ENCODE results near the gene APOD. TPM values are rescaled to one million over a fixed set of nuclear protein-coding genes. Genes with fewer than 3 reads are reported as not detected.
"Not testable (repeated sequence)": the region's sequence is repeated elsewhere in the genome, so short reads cannot be mapped to it uniquely, and the experiment has no call there.

Gene APOD
- total RNA-seq = 9.6 and 11.2 TPM in 2 replicates
- 27.9 and 32.9 TPM in 2 replicates for polyA plus RNA-seq

DNA sequence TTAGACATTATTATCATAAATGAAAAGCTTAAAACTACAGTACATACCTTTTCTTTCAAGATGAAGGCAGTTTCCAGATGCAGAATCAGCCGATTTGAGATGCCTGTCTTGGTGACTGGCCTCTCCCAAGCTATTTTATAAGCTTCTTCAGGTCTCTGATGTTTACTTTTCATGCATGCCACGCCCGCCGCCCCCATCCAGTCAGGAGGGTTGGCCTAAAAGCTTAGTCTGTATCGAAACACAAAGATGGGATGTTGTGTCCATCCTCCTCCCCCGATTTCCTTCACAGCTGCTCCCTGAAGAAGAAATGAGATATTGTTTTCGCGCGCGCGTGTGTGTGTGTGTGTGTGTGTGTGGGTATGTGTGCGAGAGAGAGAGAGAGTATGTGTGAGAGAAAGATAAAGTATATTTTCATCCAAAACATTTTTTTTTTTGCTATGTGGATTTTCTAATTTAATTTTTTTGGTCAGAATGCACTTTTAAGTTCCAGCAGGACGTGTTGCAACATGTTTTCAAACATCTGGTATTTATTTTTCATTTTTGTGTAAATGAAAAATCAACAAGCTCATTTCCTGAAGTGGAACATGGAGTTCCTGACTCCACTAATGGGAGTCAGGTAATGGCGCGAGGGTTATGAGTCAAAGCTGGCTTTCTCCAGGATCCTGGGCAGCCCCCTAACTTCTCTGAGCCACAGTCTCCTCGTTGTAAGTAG is at the start of gene APOD:
Gene APOD, minus strand, starts transcription at position 110 of the 712 bp plus-strand sequence. CDS start 4,479 bp downstream, outside the sequence.
- DNase-seq (ENCODE audit: low spot score) = peak; percentile 41
- Histone ChIP-seq H3K9me3 (ENCODE audit: low read depth) (no peaks in the 10 kb centered on the region), H2AFZ (peak within 1 kb of the TSS; percentile 67), H3K27ac (peak within 1 kb of the TSS; percentile 80), H3K4me1 (ENCODE audit: insufficient read depth) (peaks cover 19% of the 10 kb centered on the region), H3K4me2 (peak within 1 kb of the TSS; percentile 33), H3K79me2 (no peaks in the 10 kb centered on the region), H3K27me3 (no peaks in the 10 kb centered on the region), H3K4me3 (no peak within 1 kb of the TSS), H3K9me2 (replicated peaks; ENCODE audit: insufficient read depth) (no peaks in the 10 kb centered on the region), H3K36me3 (replicated peaks; ENCODE audit: insufficient read depth, low read depth) (no peaks in the 10 kb centered on the region), H4K20me1 (ENCODE audit: insufficient read depth, poor library complexity, severe bottlenecking) (no peaks in the 10 kb centered on the region)
- no peak for TF ChIP-seq EZH2phosphoT487 (IDR thresholded peaks at IDR 0.05; ENCODE audit: low read depth, severe bottlenecking, unreplicated experiment)
- TF ChIP-seq, protein P1, sequence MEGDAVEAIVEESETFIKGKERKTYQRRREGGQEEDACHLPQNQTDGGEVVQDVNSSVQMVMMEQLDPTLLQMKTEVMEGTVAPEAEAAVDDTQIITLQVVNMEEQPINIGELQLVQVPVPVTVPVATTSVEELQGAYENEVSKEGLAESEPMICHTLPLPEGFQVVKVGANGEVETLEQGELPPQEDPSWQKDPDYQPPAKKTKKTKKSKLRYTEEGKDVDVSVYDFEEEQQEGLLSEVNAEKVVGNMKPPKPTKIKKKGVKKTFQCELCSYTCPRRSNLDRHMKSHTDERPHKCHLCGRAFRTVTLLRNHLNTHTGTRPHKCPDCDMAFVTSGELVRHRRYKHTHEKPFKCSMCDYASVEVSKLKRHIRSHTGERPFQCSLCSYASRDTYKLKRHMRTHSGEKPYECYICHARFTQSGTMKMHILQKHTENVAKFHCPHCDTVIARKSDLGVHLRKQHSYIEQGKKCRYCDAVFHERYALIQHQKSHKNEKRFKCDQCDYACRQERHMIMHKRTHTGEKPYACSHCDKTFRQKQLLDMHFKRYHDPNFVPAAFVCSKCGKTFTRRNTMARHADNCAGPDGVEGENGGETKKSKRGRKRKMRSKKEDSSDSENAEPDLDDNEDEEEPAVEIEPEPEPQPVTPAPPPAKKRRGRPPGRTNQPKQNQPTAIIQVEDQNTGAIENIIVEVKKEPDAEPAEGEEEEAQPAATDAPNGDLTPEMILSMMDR (IDR thresholded peaks at IDR 0.05; ENCODE audit: poor library complexity) = no peak
- no peak for TF ChIP-seq EZH2 (IDR thresholded peaks at IDR 0.05; ENCODE audit: borderline replicate concordance)
- 48% methylated on average over 16 of the region's 16 CpGs for WGBS (ENCODE audit: low lambda C conversion rate, missing lambda C conversion rate)

DNA sequence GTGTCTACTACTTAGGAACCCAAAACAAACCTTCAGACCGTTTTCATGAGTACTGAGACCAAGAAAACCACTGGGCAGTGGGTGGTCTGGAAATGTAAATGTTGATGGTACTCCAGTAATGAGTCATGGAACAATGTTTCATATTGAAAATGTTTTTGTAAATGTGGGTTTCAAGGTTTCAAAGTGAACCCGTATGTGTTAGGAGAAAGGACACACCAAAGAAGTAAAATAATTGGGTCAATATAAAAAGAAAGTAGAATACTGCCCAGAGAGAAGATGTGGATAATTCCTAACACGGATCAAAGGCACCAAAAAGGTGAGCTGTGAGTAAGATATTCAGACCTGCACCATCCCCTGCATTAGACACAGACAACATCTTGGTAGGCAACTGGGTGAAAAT is 49.6 kb upstream of the APOD start:
- not testable (repeated sequence) for H3K4me3 ChIP-seq; H3K9me2 ChIP-seq (replicated peaks; ENCODE audit: insufficient read depth); H3K36me3 ChIP-seq (replicated peaks; ENCODE audit: insufficient read depth, low read depth); H3K9me3 ChIP-seq (ENCODE audit: low read depth); H3K27ac ChIP-seq; DNase-seq (ENCODE audit: low spot score); H3K27me3 ChIP-seq; H3K79me2 ChIP-seq; H2AFZ ChIP-seq; H4K20me1 ChIP-seq (ENCODE audit: insufficient read depth, poor library complexity, severe bottlenecking); H3K4me2 ChIP-seq; H3K4me1 ChIP-seq (ENCODE audit: insufficient read depth)
- WGBS (ENCODE audit: low lambda C conversion rate, missing lambda C conversion rate) = 91% methylated on average over 2 of the region's 3 CpGs

DNA sequence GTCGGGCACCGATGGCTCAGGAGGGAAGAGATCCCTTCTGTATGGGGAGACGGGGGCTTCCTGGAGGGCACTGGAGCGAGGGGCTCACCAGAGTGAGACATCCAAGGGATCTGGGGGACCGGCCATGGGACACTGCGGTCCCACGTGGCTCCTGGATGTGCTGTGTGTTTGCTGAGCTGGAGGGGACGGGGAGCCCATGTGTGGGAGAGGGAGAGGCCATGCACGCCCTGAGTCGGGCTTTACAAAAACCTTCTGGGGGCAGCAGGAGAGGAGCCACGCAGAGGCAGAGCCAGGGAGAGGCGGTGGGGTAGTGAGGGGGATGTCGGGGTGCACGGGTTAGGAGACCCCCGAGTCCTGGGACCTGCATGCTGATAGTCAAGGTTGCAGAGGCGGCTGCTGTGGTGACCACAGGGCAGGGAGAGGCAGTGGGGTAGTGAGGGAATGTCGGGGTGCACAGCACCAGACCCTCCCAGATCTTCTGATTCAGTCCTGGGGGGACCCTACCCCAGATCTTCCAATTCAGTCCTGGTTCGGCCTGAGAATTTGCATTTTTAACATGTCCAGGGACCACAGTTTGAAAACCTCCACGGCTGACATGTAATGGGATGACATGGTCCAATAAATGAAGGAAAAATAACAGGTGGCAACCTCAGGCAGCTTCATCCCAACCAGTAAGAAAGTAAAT is 48.9 kb upstream of the APOD start:
- not testable (repeated sequence) for H2AFZ ChIP-seq; H4K20me1 ChIP-seq (ENCODE audit: insufficient read depth, poor library complexity, severe bottlenecking); H3K9me3 ChIP-seq (ENCODE audit: low read depth); DNase-seq (ENCODE audit: low spot score); H3K4me2 ChIP-seq; H3K36me3 ChIP-seq (replicated peaks; ENCODE audit: insufficient read depth, low read depth); H3K27me3 ChIP-seq; H3K4me1 ChIP-seq (ENCODE audit: insufficient read depth); H3K79me2 ChIP-seq; H3K4me3 ChIP-seq; H3K9me2 ChIP-seq (replicated peaks; ENCODE audit: insufficient read depth); H3K27ac ChIP-seq
- WGBS (ENCODE audit: low lambda C conversion rate, missing lambda C conversion rate) = 95% methylated on average over 19 of the region's 19 CpGs

DNA sequence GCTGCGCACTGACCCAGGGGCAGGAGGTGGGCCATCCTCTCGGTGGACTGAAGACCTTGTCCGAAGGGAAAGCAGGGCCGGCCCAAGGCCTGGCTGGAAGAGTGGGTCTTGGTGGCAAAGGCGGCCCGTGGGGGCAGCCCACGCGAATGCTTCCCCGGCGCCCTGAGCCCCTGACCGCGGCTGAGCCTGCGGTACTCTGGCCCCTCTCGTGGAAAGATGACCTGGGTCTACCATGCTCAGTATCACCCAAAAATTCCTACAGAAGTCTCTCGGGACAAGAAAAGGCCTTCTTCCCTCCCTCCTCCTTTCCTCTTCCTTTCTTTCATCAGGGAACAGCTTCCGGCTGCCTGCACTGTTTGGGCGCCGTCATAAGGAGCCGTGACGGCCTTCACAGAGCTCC is 48.3 kb upstream of the APOD start:
- H3K9me2 ChIP-seq (replicated peaks; ENCODE audit: insufficient read depth); H4K20me1 ChIP-seq (ENCODE audit: insufficient read depth, poor library complexity, severe bottlenecking); H3K27ac ChIP-seq; H3K4me1 ChIP-seq (ENCODE audit: insufficient read depth); H3K79me2 ChIP-seq; H3K36me3 ChIP-seq (replicated peaks; ENCODE audit: insufficient read depth, low read depth); H3K4me3 ChIP-seq; H3K9me3 ChIP-seq (ENCODE audit: low read depth); H3K4me2 ChIP-seq; DNase-seq (ENCODE audit: low spot score); H3K27me3 ChIP-seq; H2AFZ ChIP-seq: not testable (repeated sequence)
- WGBS (ENCODE audit: low lambda C conversion rate, missing lambda C conversion rate) = 98% methylated on average over 18 of the region's 20 CpGs

DNA sequence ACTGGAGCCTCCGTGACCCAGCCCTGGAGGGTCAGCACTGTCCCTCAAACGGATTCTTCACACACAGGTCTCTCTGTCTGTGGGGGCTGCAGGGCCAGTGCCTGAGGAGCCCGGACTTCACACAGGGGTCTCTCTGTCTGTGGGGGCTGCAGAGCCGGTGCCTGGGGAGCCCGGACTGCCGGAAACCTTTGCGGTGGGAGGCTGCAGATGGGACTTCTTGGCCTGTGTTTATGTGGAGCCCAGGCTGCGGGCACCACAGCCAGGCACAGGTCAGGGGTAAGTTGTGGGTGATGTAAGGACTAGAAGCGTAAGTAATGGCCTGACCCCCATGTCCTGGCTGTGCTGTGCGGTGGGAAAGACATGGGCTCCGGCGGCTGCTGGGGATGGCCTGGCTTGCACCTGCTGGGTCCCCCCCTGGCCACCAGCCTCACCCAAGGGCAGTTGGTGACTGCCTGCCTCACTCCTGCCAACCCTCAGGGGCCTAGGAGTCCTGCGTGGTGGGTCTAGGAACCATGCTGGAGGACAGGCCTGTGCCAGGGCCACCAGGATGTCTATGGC is 47.3 kb upstream of the APOD start:
- not testable (repeated sequence) for H3K4me3 ChIP-seq; DNase-seq (ENCODE audit: low spot score); H4K20me1 ChIP-seq (ENCODE audit: insufficient read depth, poor library complexity, severe bottlenecking); H2AFZ ChIP-seq; H3K27ac ChIP-seq; H3K4me1 ChIP-seq (ENCODE audit: insufficient read depth); H3K4me2 ChIP-seq; H3K9me3 ChIP-seq (ENCODE audit: low read depth); H3K36me3 ChIP-seq (replicated peaks; ENCODE audit: insufficient read depth, low read depth); H3K27me3 ChIP-seq; H3K79me2 ChIP-seq; H3K9me2 ChIP-seq (replicated peaks; ENCODE audit: insufficient read depth)
- 97% methylated on average over 11 of the region's 13 CpGs for WGBS (ENCODE audit: low lambda C conversion rate, missing lambda C conversion rate)

DNA sequence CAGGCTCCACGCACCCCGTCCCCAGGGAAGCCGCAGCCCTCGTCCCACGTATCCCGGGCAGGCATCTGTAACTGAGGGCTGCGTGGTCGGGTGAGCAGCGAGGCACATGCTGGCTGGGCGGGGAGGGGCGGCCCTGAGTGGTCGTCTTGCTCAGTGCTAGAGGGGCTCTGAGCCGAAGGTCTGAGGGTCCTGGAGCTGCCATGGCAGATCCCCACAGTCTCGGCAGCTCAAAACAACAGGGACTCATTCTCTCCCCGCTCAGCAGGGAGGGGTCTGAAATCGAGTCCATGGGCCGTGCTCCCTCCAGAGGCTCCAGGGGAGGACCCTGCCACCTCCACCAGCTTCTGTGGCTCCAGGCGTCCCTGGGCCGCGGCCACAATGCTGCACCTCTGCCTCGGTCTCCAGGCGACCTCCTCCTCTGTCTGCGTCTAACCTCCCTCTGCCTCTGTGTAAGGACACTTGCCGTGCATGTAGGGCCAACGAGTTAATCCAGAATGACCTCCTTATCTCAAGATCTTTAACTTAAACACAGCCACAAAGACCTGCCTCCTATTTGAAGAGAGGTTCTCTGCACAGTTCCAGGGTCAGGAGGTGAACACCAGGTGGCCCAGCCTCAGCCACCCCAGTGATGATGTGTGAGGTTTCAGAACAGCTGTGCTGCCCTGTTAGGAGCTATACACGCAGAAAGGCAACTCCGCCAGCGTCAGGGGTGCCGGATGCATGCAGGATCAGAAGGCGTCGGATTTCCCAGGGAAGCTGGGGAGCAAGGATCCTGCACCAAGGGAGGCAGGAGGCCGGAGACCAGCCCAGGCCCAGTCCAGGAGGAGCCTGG is 46.6 kb upstream of the APOD start:
- not testable (repeated sequence) for H4K20me1 ChIP-seq (ENCODE audit: insufficient read depth, poor library complexity, severe bottlenecking); H3K9me3 ChIP-seq (ENCODE audit: low read depth); H3K36me3 ChIP-seq (replicated peaks; ENCODE audit: insufficient read depth, low read depth); H3K27ac ChIP-seq; H3K4me3 ChIP-seq; H3K4me2 ChIP-seq; H3K79me2 ChIP-seq; H2AFZ ChIP-seq; DNase-seq (ENCODE audit: low spot score); H3K4me1 ChIP-seq (ENCODE audit: insufficient read depth); H3K9me2 ChIP-seq (replicated peaks; ENCODE audit: insufficient read depth); H3K27me3 ChIP-seq
- 65% methylated on average over 23 of the region's 32 CpGs for WGBS (ENCODE audit: low lambda C conversion rate, missing lambda C conversion rate)

DNA sequence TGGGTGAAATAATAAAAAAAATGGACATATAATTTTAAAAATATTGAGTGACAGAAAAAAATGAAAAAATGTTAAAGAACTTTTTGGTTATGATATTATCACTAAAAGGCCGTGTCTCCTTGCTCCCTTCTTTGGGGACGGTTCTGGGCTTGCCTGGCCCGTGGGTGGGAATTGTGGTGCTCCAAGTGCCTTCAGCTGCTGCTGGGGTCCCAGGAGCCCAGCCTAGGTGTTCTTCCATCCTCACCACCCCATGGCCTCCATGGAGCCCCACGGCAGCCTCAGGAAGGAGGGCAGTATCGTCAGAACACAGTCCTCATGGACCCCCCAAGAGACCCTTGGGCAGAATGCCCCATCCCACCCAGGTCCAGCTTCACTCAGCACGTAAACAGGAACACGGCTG is 45.9 kb upstream of the APOD start:
- not testable (repeated sequence) for H3K9me3 ChIP-seq (ENCODE audit: low read depth); H3K27ac ChIP-seq; H3K27me3 ChIP-seq; H3K9me2 ChIP-seq (replicated peaks; ENCODE audit: insufficient read depth); H4K20me1 ChIP-seq (ENCODE audit: insufficient read depth, poor library complexity, severe bottlenecking); H3K4me1 ChIP-seq (ENCODE audit: insufficient read depth); DNase-seq (ENCODE audit: low spot score); H3K79me2 ChIP-seq; H3K36me3 ChIP-seq (replicated peaks; ENCODE audit: insufficient read depth, low read depth); H2AFZ ChIP-seq; H3K4me3 ChIP-seq; H3K4me2 ChIP-seq
- 93% methylated on average over 7 of the region's 7 CpGs for WGBS (ENCODE audit: low lambda C conversion rate, missing lambda C conversion rate)

Measured in hepatocyte (in vitro differentiated cells).